SK-N-MC (cell line): ENCODE results near the gene SPAG17.

Source experiments
- EZH2 ChIP-seq: fragments of 200-600 bp; sonication (generic); IDR thresholded peaks from one replicate; pipeline ENCODE4 v1.6.1; 2017; ENCODE audit warnings: antibody characterized with exemption
- FOXP2 ChIP-seq: optimal IDR thresholded peaks from 2 replicates; pipeline ENCODE3; 2011; ENCODE audit warnings: mild to moderate bottlenecking, moderate library complexity; ENCODE audit not compliant: insufficient read depth; ENCODE audit errors: extremely low read length, control extremely low read depth
- POLR2AphosphoS5 ChIP-seq: IDR thresholded peaks from 2 replicates; pipeline ENCODE4 v1.6.1; 2012; ENCODE audit warnings: mild to moderate bottlenecking, low read depth, low read length, borderline replicate concordance

GRCh38 chr1:117932576-117932975 lies 252.5 kb downstream of the SPAG17 start:
- TF ChIP-seq EZH2: no peak
- TF ChIP-seq POLR2AphosphoS5: no peak
- TF ChIP-seq FOXP2: no peak
